Measurements from ENCODE around the gene DOCK8. TPM values are rescaled to one million over a fixed set of nuclear protein-coding genes. Genes with fewer than 3 reads are reported as not detected.

DOCK8 gene
- total RNA-seq, 1 experiment from 2014 or later: 39.1 TPM

GRCh38 chr9:354453-354852 is 139.8 kb downstream of the DOCK8 start:
- H3K9ac ChIP-seq (ENCODE audit: low read length): no peak overlapping the region
- no peaks in the 10 kb centered on the region for H3K79me2 ChIP-seq (ENCODE audit: low read length)
- H4K20me1 ChIP-seq (ENCODE audit: insufficient read depth, low read depth, low read length): no peaks in the 10 kb centered on the region
- no peaks in the 10 kb centered on the region for H3K9me2 ChIP-seq (replicated peaks; ENCODE audit: insufficient read depth, low read length)
- DNase-seq: no peak
- H2AFZ ChIP-seq (ENCODE audit: low read length): no peak overlapping the region
- H3K4me1 ChIP-seq (ENCODE audit: low read length): no peaks in the 10 kb centered on the region
- H3K27ac ChIP-seq (ENCODE audit: low read length): no peak overlapping the region
- no peaks in the 10 kb centered on the region for H3K36me3 ChIP-seq (ENCODE audit: insufficient read depth, low read length)
- H3K9me3 ChIP-seq (ENCODE audit: low read length): no peaks in the 10 kb centered on the region
- no peak overlapping the region for H3K4me3 ChIP-seq (ENCODE audit: low read length)
- no peaks in the 10 kb centered on the region for H3K27me3 ChIP-seq (ENCODE audit: low read length)
- no peak overlapping the region for H3K4me2 ChIP-seq (ENCODE audit: low read depth, low read length, poor library complexity, severe bottlenecking)

DNA sequence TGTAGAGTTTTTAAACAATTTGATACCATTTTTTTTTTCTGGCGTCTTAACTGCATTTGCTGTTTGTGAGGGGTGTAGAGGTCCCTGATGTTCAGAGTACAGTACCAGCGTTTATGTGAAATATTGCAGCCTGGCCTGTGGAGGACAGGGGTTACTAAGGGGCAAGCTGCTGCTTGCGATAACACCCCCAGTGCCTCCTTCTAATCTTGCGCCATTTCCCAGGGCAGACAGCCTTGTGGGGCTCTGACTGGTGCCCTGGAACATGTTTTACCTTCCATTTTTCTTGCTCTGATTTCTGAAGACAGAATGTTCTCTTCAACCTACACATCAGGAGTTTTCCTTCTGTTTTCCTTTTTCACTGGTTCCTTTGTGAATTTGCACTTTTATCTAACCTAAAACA is 142.9 kb downstream of the DOCK8 start:
- no peak overlapping the region for H3K4me3 ChIP-seq (ENCODE audit: low read length)
- no peaks in the 10 kb centered on the region for H4K20me1 ChIP-seq (ENCODE audit: insufficient read depth, low read depth, low read length)
- H3K9ac ChIP-seq (ENCODE audit: low read length): no peak overlapping the region
- H3K27me3 ChIP-seq (ENCODE audit: low read length): no peaks in the 10 kb centered on the region
- H3K79me2 ChIP-seq (ENCODE audit: low read length): no peaks in the 10 kb centered on the region
- no peak for DNase-seq
- H3K4me2 ChIP-seq (ENCODE audit: low read depth, low read length, poor library complexity, severe bottlenecking): no peak overlapping the region
- H2AFZ ChIP-seq (ENCODE audit: low read length): no peak overlapping the region
- no peaks in the 10 kb centered on the region for H3K9me3 ChIP-seq (ENCODE audit: low read length)
- no peaks in the 10 kb centered on the region for H3K9me2 ChIP-seq (replicated peaks; ENCODE audit: insufficient read depth, low read length)
- no peak overlapping the region for H3K27ac ChIP-seq (ENCODE audit: low read length)
- H3K4me1 ChIP-seq (ENCODE audit: low read length): no peaks in the 10 kb centered on the region
- no peaks in the 10 kb centered on the region for H3K36me3 ChIP-seq (ENCODE audit: insufficient read depth, low read length)

- Histone ChIP-seq H3K9me3 (ENCODE audit: low read length) (no peaks in the 10 kb centered on the region), H4K20me1 (ENCODE audit: insufficient read depth, low read depth, low read length) (no peaks in the 10 kb centered on the region), H3K27ac (ENCODE audit: low read length) (no peak overlapping the region), H3K4me3 (ENCODE audit: low read length) (no peak overlapping the region), H3K4me1 (ENCODE audit: low read length) (no peaks in the 10 kb centered on the region), H3K36me3 (ENCODE audit: insufficient read depth, low read length) (no peaks in the 10 kb centered on the region), H3K27me3 (ENCODE audit: low read length) (no peaks in the 10 kb centered on the region), H3K9me2 (replicated peaks; ENCODE audit: insufficient read depth, low read length) (no peaks in the 10 kb centered on the region), H2AFZ (ENCODE audit: low read length) (no peak overlapping the region), H3K4me2 (ENCODE audit: low read depth, low read length, poor library complexity, severe bottlenecking) (no peak overlapping the region), H3K9ac (ENCODE audit: low read length) (no peak overlapping the region), H3K79me2 (ENCODE audit: low read length) (no peaks in the 10 kb centered on the region)
- DNase-seq: no peak
These were observed 148.1 kb downstream of the DOCK8 start for GRCh38 chr9:362561-363273.

GRCh38 chr9:363274-363612 is 148.6 kb downstream of the DOCK8 start:
- H3K4me2 ChIP-seq (ENCODE audit: low read depth, low read length, poor library complexity, severe bottlenecking): no peak overlapping the region
- no peaks in the 10 kb centered on the region for H3K9me2 ChIP-seq (replicated peaks; ENCODE audit: insufficient read depth, low read length)
- no peaks in the 10 kb centered on the region for H3K27me3 ChIP-seq (ENCODE audit: low read length)
- H3K9me3 ChIP-seq (ENCODE audit: low read length): no peaks in the 10 kb centered on the region
- H3K36me3 ChIP-seq (ENCODE audit: insufficient read depth, low read length): no peaks in the 10 kb centered on the region
- no peaks in the 10 kb centered on the region for H4K20me1 ChIP-seq (ENCODE audit: insufficient read depth, low read depth, low read length)
- H3K9ac ChIP-seq (ENCODE audit: low read length): no peak overlapping the region
- DNase-seq: no peak
- H3K4me3 ChIP-seq (ENCODE audit: low read length): no peak overlapping the region
- H2AFZ ChIP-seq (ENCODE audit: low read length): no peak overlapping the region
- H3K4me1 ChIP-seq (ENCODE audit: low read length): no peaks in the 10 kb centered on the region
- no peak overlapping the region for H3K27ac ChIP-seq (ENCODE audit: low read length)
- no peaks in the 10 kb centered on the region for H3K79me2 ChIP-seq (ENCODE audit: low read length)

GRCh38 chr9:365436-365835 is 150.8 kb downstream of the DOCK8 start:
- Histone ChIP-seq H3K79me2 (ENCODE audit: low read length) (no peaks in the 10 kb centered on the region), H2AFZ (ENCODE audit: low read length) (no peak overlapping the region), H3K4me1 (ENCODE audit: low read length) (no peaks in the 10 kb centered on the region), H3K4me3 (ENCODE audit: low read length) (no peak overlapping the region), H3K27ac (ENCODE audit: low read length) (no peak overlapping the region), H3K36me3 (ENCODE audit: insufficient read depth, low read length) (0 out of 2 replicates have a peak, but pooled peaks cover 5% of the 10 kb centered on the region), H4K20me1 (ENCODE audit: insufficient read depth, low read depth, low read length) (no peaks in the 10 kb centered on the region), H3K4me2 (ENCODE audit: low read depth, low read length, poor library complexity, severe bottlenecking) (no peak overlapping the region), H3K9me3 (ENCODE audit: low read length) (no peaks in the 10 kb centered on the region), H3K9me2 (replicated peaks; ENCODE audit: insufficient read depth, low read length) (no peaks in the 10 kb centered on the region), H3K9ac (ENCODE audit: low read length) (no peak overlapping the region), H3K27me3 (ENCODE audit: low read length) (no peaks in the 10 kb centered on the region)
- no peak for DNase-seq

DNA sequence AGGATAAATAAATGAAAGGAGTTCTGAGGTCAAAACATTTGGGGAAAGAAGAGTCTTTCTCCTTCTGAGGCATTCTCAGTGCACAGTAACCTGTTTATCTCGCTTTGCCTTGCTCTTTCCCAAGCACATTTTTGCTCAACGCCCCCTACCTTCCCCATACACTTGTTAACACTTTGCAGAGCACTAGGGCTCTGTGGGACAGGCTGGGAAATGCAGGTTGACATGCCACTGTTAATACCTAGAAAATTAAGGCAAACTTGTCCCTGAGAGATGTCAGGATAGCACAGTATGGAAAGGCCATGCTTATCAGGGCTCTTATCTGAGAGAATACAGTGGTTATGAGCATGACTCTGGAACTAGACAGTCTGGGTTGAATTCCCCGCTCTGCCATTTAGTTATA is 152.0 kb downstream of the DOCK8 start:
- H3K79me2 ChIP-seq (ENCODE audit: low read length): no peaks in the 10 kb centered on the region
- H3K36me3 ChIP-seq (ENCODE audit: insufficient read depth, low read length): peaks cover 12% of the 10 kb centered on the region; the same call in 1 of the 2 replicates
- no peaks in the 10 kb centered on the region for H3K27me3 ChIP-seq (ENCODE audit: low read length)
- H3K9ac ChIP-seq (ENCODE audit: low read length): no peak overlapping the region
- DNase-seq: no peak
- H2AFZ ChIP-seq (ENCODE audit: low read length): no peak overlapping the region
- no peaks in the 10 kb centered on the region for H3K9me3 ChIP-seq (ENCODE audit: low read length)
- no peak overlapping the region for H3K27ac ChIP-seq (ENCODE audit: low read length)
- no peaks in the 10 kb centered on the region for H3K9me2 ChIP-seq (replicated peaks; ENCODE audit: insufficient read depth, low read length)
- H3K4me2 ChIP-seq (ENCODE audit: low read depth, low read length, poor library complexity, severe bottlenecking): no peak overlapping the region
- H3K4me3 ChIP-seq (ENCODE audit: low read length): no peak overlapping the region
- no peaks in the 10 kb centered on the region for H3K4me1 ChIP-seq (ENCODE audit: low read length)
- H4K20me1 ChIP-seq (ENCODE audit: insufficient read depth, low read depth, low read length): no peaks in the 10 kb centered on the region

GRCh38 chr9:370086-370485 is 155.4 kb downstream of the DOCK8 start:
- H3K9ac ChIP-seq (ENCODE audit: low read length): no peak overlapping the region
- no peaks in the 10 kb centered on the region for H3K9me3 ChIP-seq (ENCODE audit: low read length)
- H4K20me1 ChIP-seq (ENCODE audit: insufficient read depth, low read depth, low read length): no peaks in the 10 kb centered on the region
- H3K79me2 ChIP-seq (ENCODE audit: low read length): no peaks in the 10 kb centered on the region
- H3K9me2 ChIP-seq (replicated peaks; ENCODE audit: insufficient read depth, low read length): no peaks in the 10 kb centered on the region
- no peak overlapping the region for H2AFZ ChIP-seq (ENCODE audit: low read length)
- no peaks in the 10 kb centered on the region for H3K4me1 ChIP-seq (ENCODE audit: low read length)
- H3K4me3 ChIP-seq (ENCODE audit: low read length): no peak overlapping the region
- no peaks in the 10 kb centered on the region for H3K27me3 ChIP-seq (ENCODE audit: low read length)
- H3K4me2 ChIP-seq (ENCODE audit: low read depth, low read length, poor library complexity, severe bottlenecking): no peak overlapping the region
- peaks cover 22% of the 10 kb centered on the region; the same call in 1 of the 2 replicates for H3K36me3 ChIP-seq (ENCODE audit: insufficient read depth, low read length)
- H3K27ac ChIP-seq (ENCODE audit: low read length): no peak overlapping the region
- no peak for DNase-seq

GRCh38 chr9:371349-371748 is 156.7 kb downstream of the DOCK8 start:
- H2AFZ ChIP-seq (ENCODE audit: low read length): no peak overlapping the region
- no peaks in the 10 kb centered on the region for H3K27me3 ChIP-seq (ENCODE audit: low read length)
- H3K9ac ChIP-seq (ENCODE audit: low read length): no peak overlapping the region
- H3K4me3 ChIP-seq (ENCODE audit: low read length): no peak overlapping the region
- H3K9me2 ChIP-seq (replicated peaks; ENCODE audit: insufficient read depth, low read length): no peaks in the 10 kb centered on the region
- H3K79me2 ChIP-seq (ENCODE audit: low read length): no peaks in the 10 kb centered on the region
- H3K36me3 ChIP-seq (ENCODE audit: insufficient read depth, low read length): peaks cover 22% of the 10 kb centered on the region; the same call in 1 of the 2 replicates
- no peak overlapping the region for H3K4me2 ChIP-seq (ENCODE audit: low read depth, low read length, poor library complexity, severe bottlenecking)
- no peak for DNase-seq
- H3K4me1 ChIP-seq (ENCODE audit: low read length): no peaks in the 10 kb centered on the region
- no peaks in the 10 kb centered on the region for H3K9me3 ChIP-seq (ENCODE audit: low read length)
- H4K20me1 ChIP-seq (ENCODE audit: insufficient read depth, low read depth, low read length): no peaks in the 10 kb centered on the region
- no peak overlapping the region for H3K27ac ChIP-seq (ENCODE audit: low read length)

Data from Karpas-422 (cell line).